ENCODE data around the gene ZBTB37.

- TF ChIP-seq POLR2A (IDR thresholded peaks at IDR 0.05): no peak
- TF ChIP-seq POLR2AphosphoS5 (IDR thresholded peaks at IDR 0.05): no peak
- TF ChIP-seq, protein P1, sequence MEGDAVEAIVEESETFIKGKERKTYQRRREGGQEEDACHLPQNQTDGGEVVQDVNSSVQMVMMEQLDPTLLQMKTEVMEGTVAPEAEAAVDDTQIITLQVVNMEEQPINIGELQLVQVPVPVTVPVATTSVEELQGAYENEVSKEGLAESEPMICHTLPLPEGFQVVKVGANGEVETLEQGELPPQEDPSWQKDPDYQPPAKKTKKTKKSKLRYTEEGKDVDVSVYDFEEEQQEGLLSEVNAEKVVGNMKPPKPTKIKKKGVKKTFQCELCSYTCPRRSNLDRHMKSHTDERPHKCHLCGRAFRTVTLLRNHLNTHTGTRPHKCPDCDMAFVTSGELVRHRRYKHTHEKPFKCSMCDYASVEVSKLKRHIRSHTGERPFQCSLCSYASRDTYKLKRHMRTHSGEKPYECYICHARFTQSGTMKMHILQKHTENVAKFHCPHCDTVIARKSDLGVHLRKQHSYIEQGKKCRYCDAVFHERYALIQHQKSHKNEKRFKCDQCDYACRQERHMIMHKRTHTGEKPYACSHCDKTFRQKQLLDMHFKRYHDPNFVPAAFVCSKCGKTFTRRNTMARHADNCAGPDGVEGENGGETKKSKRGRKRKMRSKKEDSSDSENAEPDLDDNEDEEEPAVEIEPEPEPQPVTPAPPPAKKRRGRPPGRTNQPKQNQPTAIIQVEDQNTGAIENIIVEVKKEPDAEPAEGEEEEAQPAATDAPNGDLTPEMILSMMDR (IDR thresholded peaks at IDR 0.05): no peak
These were observed 35.8 kb downstream of the ZBTB37 start for GRCh38 chr1:173903827-173904531.

Measured in gastroesophageal sphincter (tissue), 3 donors.